K562 (cell line): ENCODE measurements around the gene CRYGA. TPM values are rescaled to one million over a fixed set of nuclear protein-coding genes. Genes with fewer than 3 reads are reported as not detected.

Experiments
- ATAC-seq: fragments of 200-7000 bp; cut with Tn5 transposase; 3 replicates; pipeline ENCODE4 v1.9.1; 2020; ENCODE audit warnings: moderate library complexity
- BruUV-seq: library from RNA; stranded (reverse); fragments of 400-500 nt; replicated peaks from 2 replicates; lab custom pipeline; 2021; lab: Mats Ljungman, UMichigan
- CTCF ChIA-PET: fragments of 300-600 bp; formaldehyde crosslinking; extraction: SDS; loops from one replicate; lab custom pipeline; 2021; ENCODE audit warnings: low intra/inter-chr PET ratio; lab: Yijun Ruan, JAX
- POLR2A ChIA-PET: fragments of 300-600, 350-650 bp; sonication (Branson Sonifier 250); formaldehyde crosslinking; extraction: SDS; loops from one replicate; lab custom pipeline; 2021; ENCODE audit warnings: antibody characterized with exemption, inconsistent platforms; lab: Yijun Ruan, JAX
- DNase-seq, 4 experiments: peaks; one replicate each; pipeline versions ENCODE4 v3.0.0 to v3.0.0-alpha.2; 2011 to 2018; ENCODE audit warnings: low spot score in 3 of 4, mixed read lengths in 3 of 4; ENCODE audit errors: extremely low read depth in 1 of 4
- FAIRE-seq: peaks from 2 replicates; lab custom pipeline; 2011; peaks lifted over from hg19 to GRCh38; lab: Jason Lieb, UNC
- H2AFZ ChIP-seq: 2 replicates; pipeline ENCODE4 v1.6.0; 2011; ENCODE audit warnings: low read depth, low read length, control low read depth, inconsistent platforms
- H3K27ac ChIP-seq: fragments of 200-600 bp; 3 replicates; pipeline ENCODE4 v1.8.0; 2011; ENCODE audit warnings: low read depth, mild to moderate bottlenecking, control low read depth, inconsistent platforms, low read length, moderate library complexity, mixed read lengths; ENCODE audit errors: extremely low read depth
- H3K27me3 ChIP-seq, 2 experiments: fragments of 300-600 bp in 1 of 2; 2 replicates in 1 of 2; 3 replicates in 1 of 2; pipeline versions ENCODE4 v1.6.0 to v1.8.0; 2011; ENCODE audit warnings: inconsistent platforms in 2 of 2, low read length in 2 of 2, mild to moderate bottlenecking in 1 of 2, mixed read lengths in 1 of 2, moderate library complexity in 1 of 2; ENCODE audit not compliant: control insufficient read depth in 2 of 2, insufficient read depth in 2 of 2
- H3K36me3 ChIP-seq: fragments of 300-600 bp; 3 replicates; pipeline ENCODE4 v1.8.0; 2011; ENCODE audit warnings: mild to moderate bottlenecking, low read length, inconsistent platforms; ENCODE audit not compliant: control insufficient read depth, insufficient read depth
- H3K4me1 ChIP-seq, 2 experiments: fragments of 200-600 bp in 1 of 2; replicated peaks in 1 of 2; 2 replicates in 1 of 2; 3 replicates in 1 of 2; pipeline versions ENCODE4 v1.5.1 to v1.8.0; 2011; ENCODE audit warnings: inconsistent platforms in 2 of 2, low read length in 2 of 2, mild to moderate bottlenecking in 1 of 2, mixed read lengths in 1 of 2, moderate library complexity in 1 of 2; ENCODE audit not compliant: control insufficient read depth in 2 of 2, insufficient read depth in 2 of 2
- H3K4me2 ChIP-seq: 2 replicates; pipeline ENCODE4 v1.6.1; 2011; ENCODE audit warnings: low read length, control low read depth, inconsistent platforms, mixed read lengths; ENCODE audit not compliant: insufficient read depth
- H3K4me3 ChIP-seq: fragments of 200-600 bp; sonication (generic), shearing (Covaris generic); 2 replicates; pipeline ENCODE4 v1.5.1; 2016; ENCODE audit warnings: control low read depth, inconsistent platforms
- H3K79me2 ChIP-seq: fragments of 200-600 bp; 3 replicates; pipeline ENCODE4 v1.8.0; 2011; ENCODE audit warnings: low read length, inconsistent platforms; ENCODE audit not compliant: control insufficient read depth, insufficient read depth
- H3K9ac ChIP-seq, 2 experiments: 2 replicates each; pipeline versions ENCODE4 v1.6.0 to v1.6.1; 2011; ENCODE audit warnings: low read depth in 2 of 2, low read length in 2 of 2, control low read depth in 1 of 2, inconsistent platforms in 1 of 2, mild to moderate bottlenecking in 1 of 2, mixed read lengths in 1 of 2; ENCODE audit not compliant: insufficient read depth in 1 of 2
- H3K9me1 ChIP-seq: one replicate; pipeline ENCODE4 v1.6.0; 2011; ENCODE audit warnings: inconsistent platforms, mild to moderate bottlenecking, low read length, moderate library complexity; ENCODE audit not compliant: control insufficient read depth, insufficient read depth
- H3K9me3 ChIP-seq: replicated peaks from 2 replicates; pipeline ENCODE4 v1.5.1; 2011; ENCODE audit warnings: low read depth, low read length, inconsistent platforms; ENCODE audit not compliant: control insufficient read depth, insufficient read depth
- H4K20me1 ChIP-seq: replicated peaks from 2 replicates; pipeline ENCODE4 v1.6.1; 2011; ENCODE audit warnings: low read length, inconsistent platforms, mixed read lengths; ENCODE audit not compliant: control insufficient read depth, insufficient read depth
- CTBP1 ChIP-seq: fragments of 450-650 bp; IDR thresholded peaks from 2 replicates; pipeline ENCODE4 v1.6.1; 2016; ENCODE audit warnings: borderline replicate concordance
- FOXO4 ChIP-seq: fragments of 450-650 bp; formaldehyde crosslinking; IDR thresholded peaks from 2 replicates; pipeline ENCODE4 v1.4.0; 2020; ENCODE audit warnings: mild to moderate bottlenecking, moderate library complexity
- GABPB2 ChIP-seq: fragments of 250-450 bp; sonication (Bioruptor Pico); conservative IDR thresholded peaks from 2 replicates; pipeline ENCODE4 v1.5.1; 2021; ENCODE audit warnings: mild to moderate bottlenecking
- PRMT5 ChIP-seq: sonication (generic); formaldehyde crosslinking; IDR thresholded peaks from 2 replicates; pipeline ENCODE4 v1.5.0; 2020; ENCODE audit warnings: missing genetic modification reagents
- TRIM28 ChIP-seq: fragments of 450-650 bp; IDR thresholded peaks from 2 replicates; pipeline ENCODE4 v1.6.1; 2017
- ZNF57 ChIP-seq: fragments of 450-650 bp; formaldehyde crosslinking; IDR thresholded peaks from 2 replicates; pipeline ENCODE4 v1.4.0; 2020; ENCODE audit warnings: mild to moderate bottlenecking, moderate library complexity
- ZNF707 ChIP-seq: fragments of 250-450 bp; sonication (Bioruptor Pico); conservative IDR thresholded peaks from 2 replicates; pipeline ENCODE4 v1.8.0; 2022; ENCODE audit warnings: inconsistent platforms, mild to moderate bottlenecking, moderate library complexity
- WGBS: fragments of 100-300 bp; shearing (Covaris generic); methylation state at CpG from one replicate; pipeline ENCODE4 v1.1.6; 2016; ENCODE audit warnings: low coverage, mixed read lengths; ENCODE audit not compliant: insufficient coverage; ENCODE audit errors: missing lambda C conversion rate; 5-methylcytosine and 5-hydroxymethylcytosine counted together
- in situ Hi-C: fragments of 300-500 bp; cut with MboI; formaldehyde crosslinking; loops from 4 replicates; pipeline ENCODE4 v1.15.0; 2018; ENCODE audit warnings: inconsistent platforms, mixed read lengths
- intact Hi-C: fragments of 100-400 bp; cut with micrococcal nuclease; formaldehyde crosslinking; loops from 2 replicates; pipeline ENCODE4 v1.14.2; 2022
- polyA plus RNA-seq, 8 experiments: library from polyadenylated mRNA; depleted of rRNA in 4 of 8; stranded (reverse) in 5 of 8; unstranded in 3 of 8; fragments of >200 nt; fragmentation: Nextera tagmentation in 2 of 8; fragmentation: Illumina TruSeq in 1 of 8; extraction: Ambion mirVana in 2 of 8; extraction: Trizol in 1 of 8; gene quantifications; 2 replicates each; pipeline versions ENCODE4 v1.2.1 to v1.2.3, GENCODE V29; 2011 to 2014; ENCODE audit warnings: inconsistent platforms in 1 of 8, missing spikeins in 1 of 8
- total RNA-seq, 7 experiments: library from RNA; depleted of rRNA in 6 of 7; stranded (reverse); fragments of >200 nt in 6 of 7; fragmentation: Illumina TruSeq in 2 of 7; extraction: Trizol in 2 of 7; gene quantifications; 2 replicates each; pipeline versions ENCODE4 v1.2.1 to v1.2.3, GENCODE V29; 2011 to 2021; ENCODE audit warnings: low replicate concordance in 1 of 7
- TF ChIP-seq, protein P1 (sequence below), 2 experiments: fragments of 150-350 bp in 1 of 2; IDR thresholded peaks; 2 replicates each; pipeline ENCODE4 v1.6.1; 2012 to 2016; ENCODE audit warnings: low read depth in 2 of 2, low read length in 2 of 2, mild to moderate bottlenecking in 1 of 2, moderate library complexity in 1 of 2

The CRYGA gene
- total and polyA plus RNA-seq, 9 of the 15 experiments (the other 6 are each of a cell fraction or from before 2014, with no cell fraction given) = not detected

DNA sequence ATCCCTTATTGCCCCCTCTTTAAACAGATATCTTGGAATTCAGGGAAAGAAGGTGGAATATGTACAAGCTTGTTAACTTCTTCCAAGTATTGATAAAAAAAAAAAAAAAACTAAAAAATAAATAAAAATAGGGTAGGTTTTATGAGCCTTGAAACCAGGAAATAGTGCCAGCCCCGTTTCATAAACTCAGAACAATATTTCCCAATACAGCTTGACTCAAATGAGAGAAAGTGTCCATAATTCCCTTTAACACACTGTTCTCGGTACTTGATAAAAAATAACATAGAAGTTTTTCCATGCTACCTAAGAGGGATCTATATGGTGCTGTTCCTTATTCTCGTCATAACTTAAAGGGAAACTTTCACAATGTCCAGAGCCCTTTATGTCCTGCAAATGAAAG, 44.4 kb upstream of the CRYGA start:
- Histone ChIP-seq H3K4me3 (no peak overlapping the region), H3K9me1 (no peaks in the 10 kb centered on the region), H3K27ac (no peak overlapping the region), H4K20me1 (no peaks in the 10 kb centered on the region), H3K4me2 (no peak overlapping the region), H3K4me1 (no peaks in the 10 kb centered on the region; a peak in 1 of 5 replicates), H3K9me3 (no peaks in the 10 kb centered on the region), H3K79me2 (no peaks in the 10 kb centered on the region), H3K9ac (no peak overlapping the region), H3K36me3 (no peaks in the 10 kb centered on the region), H3K27me3 (no peaks in the 10 kb centered on the region), H2AFZ (no peak overlapping the region)
- ChIA-PET POLR2A (interaction anchor here (0.5 kb wide), 1 partner anchor 469 kb away, joined by 3 read pairs; no protein-coding TSS in a partner anchor), CTCF (no interaction called here)
- DNase-seq (no peak), ATAC-seq (no peak), FAIRE-seq (no peak)
- intact Hi-C loops (no loop called here), in situ Hi-C loops (no loop called here)
- no TSS peak for BruUV-seq
- 43% methylated on average over 3 of the region's 3 CpGs for WGBS
- TF ChIP-seq, protein P1, sequence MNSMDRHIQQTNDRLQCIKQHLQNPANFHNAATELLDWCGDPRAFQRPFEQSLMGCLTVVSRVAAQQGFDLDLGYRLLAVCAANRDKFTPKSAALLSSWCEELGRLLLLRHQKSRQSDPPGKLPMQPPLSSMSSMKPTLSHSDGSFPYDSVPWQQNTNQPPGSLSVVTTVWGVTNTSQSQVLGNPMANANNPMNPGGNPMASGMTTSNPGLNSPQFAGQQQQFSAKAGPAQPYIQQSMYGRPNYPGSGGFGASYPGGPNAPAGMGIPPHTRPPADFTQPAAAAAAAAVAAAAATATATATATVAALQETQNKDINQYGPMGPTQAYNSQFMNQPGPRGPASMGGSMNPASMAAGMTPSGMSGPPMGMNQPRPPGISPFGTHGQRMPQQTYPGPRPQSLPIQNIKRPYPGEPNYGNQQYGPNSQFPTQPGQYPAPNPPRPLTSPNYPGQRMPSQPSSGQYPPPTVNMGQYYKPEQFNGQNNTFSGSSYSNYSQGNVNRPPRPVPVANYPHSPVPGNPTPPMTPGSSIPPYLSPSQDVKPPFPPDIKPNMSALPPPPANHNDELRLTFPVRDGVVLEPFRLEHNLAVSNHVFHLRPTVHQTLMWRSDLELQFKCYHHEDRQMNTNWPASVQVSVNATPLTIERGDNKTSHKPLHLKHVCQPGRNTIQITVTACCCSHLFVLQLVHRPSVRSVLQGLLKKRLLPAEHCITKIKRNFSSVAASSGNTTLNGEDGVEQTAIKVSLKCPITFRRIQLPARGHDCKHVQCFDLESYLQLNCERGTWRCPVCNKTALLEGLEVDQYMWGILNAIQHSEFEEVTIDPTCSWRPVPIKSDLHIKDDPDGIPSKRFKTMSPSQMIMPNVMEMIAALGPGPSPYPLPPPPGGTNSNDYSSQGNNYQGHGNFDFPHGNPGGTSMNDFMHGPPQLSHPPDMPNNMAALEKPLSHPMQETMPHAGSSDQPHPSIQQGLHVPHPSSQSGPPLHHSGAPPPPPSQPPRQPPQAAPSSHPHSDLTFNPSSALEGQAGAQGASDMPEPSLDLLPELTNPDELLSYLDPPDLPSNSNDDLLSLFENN (IDR thresholded peaks at IDR 0.05; ENCODE audit: low read depth in 2 of 2, low read length in 2 of 2) = no peak
- no peak for TF ChIP-seq GABPB2 (CRISPR knock-in tag)
- TF ChIP-seq PRMT5 (CRISPR knock-in tag) = no peak
- no peak for TF ChIP-seq CTBP1
- no peak for TF ChIP-seq FOXO4 (CRISPR knock-in tag)
- no peak for TF ChIP-seq ZNF57 (CRISPR knock-in tag)
- no peak for TF ChIP-seq TRIM28
- no peak for TF ChIP-seq ZNF707 (CRISPR knock-in tag)
